ENCODE results near the gene RPS2. TPM values are rescaled to one million over a fixed set of nuclear protein-coding genes. Genes with fewer than 3 reads are reported as not detected.

RPS2 gene
- total RNA-seq, 2 experiments from 2014 or later = 3,604 to 3,755 TPM

DNA sequence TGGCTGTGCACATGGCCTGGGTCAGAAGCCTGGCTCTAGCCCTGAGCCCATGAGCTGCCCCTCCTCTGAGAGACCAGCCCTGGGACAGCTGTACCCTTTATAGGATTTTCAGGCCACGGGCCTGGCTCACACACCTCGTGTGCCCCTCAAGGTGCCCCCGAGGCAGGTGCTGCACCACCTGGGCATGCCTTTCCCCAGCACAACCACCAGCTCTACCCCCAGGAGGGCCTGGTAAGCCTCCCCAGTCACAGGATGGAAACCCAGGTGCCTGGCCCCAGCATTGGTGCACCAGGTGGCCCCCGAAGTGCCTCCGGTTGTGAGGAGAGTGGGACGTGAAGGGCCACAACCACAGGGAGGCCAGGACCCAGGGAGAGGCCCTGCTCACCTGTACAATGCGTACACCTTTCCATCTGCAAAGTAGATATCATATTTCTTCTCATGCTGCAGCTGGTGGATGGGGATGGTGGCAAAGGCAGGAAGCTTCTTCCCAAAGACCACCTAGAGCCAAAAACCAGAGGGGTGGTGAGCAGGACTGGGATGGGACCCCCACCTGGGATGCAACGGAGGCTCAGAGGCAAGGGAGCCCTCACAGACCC is 38.7 kb upstream of the RPS2 start:
- Histone ChIP-seq H3K9me3 (ENCODE audit: control insufficient read depth in 1 of 2, insufficient read depth in 1 of 2, low read length in 2 of 2) (no peaks in the 10 kb centered on the region), H3K4me1 (ENCODE audit: insufficient read depth, low read length) (peaks cover 50% of the 10 kb centered on the region), H3K27ac (ENCODE audit: low read depth in 1 of 2, low read length in 2 of 2) (no peak overlapping the region), H3K27me3 (ENCODE audit: control insufficient read depth in 1 of 2, insufficient read depth in 2 of 2, low read length in 2 of 2) (no peaks in the 10 kb centered on the region), H3K36me3 (ENCODE audit: insufficient read depth, low read length) (peaks cover 64% of the 10 kb centered on the region), H3K4me3 (ENCODE audit: low read length) (no peak overlapping the region)
- ChIA-PET CTCF (interaction anchor here (0.6 to 1.6 kb wide), 13 partner anchors 8 to 176 kb away, joined by 3 to 17 read pairs (median 5); partner anchors contain the start of genes FAHD1, GFER, NDUFB10 and TRAF7), POLR2A (interaction anchor here (1.0 to 2.2 kb wide), 5 partner anchors 10 to 152 kb away, joined by 4 to 11 read pairs (median 7); partner anchors contain the start of genes GFER, RPS2 and TRAF7)
- intact Hi-C loops (cut with DNase I, micrococcal nuclease) = no loop called here
- H3K4me3 Mint-ChIP-seq = no peak overlapping the region
- no peaks in the 10 kb centered on the region for H3K9me3 Mint-ChIP-seq
- no peak for ATAC-seq (ENCODE audit: poor library complexity)
- peak in 1 of 14 experiments; percentile 0 for DNase-seq
- H3K27me3 Mint-ChIP-seq = no peaks in the 10 kb centered on the region
- peaks cover 26% of the 10 kb centered on the region for H3K4me1 Mint-ChIP-seq (ENCODE audit: low read depth)
- H3K27ac Mint-ChIP-seq = no peak overlapping the region
- TF ChIP-seq, protein P1, sequence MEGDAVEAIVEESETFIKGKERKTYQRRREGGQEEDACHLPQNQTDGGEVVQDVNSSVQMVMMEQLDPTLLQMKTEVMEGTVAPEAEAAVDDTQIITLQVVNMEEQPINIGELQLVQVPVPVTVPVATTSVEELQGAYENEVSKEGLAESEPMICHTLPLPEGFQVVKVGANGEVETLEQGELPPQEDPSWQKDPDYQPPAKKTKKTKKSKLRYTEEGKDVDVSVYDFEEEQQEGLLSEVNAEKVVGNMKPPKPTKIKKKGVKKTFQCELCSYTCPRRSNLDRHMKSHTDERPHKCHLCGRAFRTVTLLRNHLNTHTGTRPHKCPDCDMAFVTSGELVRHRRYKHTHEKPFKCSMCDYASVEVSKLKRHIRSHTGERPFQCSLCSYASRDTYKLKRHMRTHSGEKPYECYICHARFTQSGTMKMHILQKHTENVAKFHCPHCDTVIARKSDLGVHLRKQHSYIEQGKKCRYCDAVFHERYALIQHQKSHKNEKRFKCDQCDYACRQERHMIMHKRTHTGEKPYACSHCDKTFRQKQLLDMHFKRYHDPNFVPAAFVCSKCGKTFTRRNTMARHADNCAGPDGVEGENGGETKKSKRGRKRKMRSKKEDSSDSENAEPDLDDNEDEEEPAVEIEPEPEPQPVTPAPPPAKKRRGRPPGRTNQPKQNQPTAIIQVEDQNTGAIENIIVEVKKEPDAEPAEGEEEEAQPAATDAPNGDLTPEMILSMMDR (IDR thresholded peaks at IDR 0.05) = no peak
- peaks cover 31% of the 10 kb centered on the region for H3K36me3 Mint-ChIP-seq (ENCODE audit: low read depth)

DNA sequence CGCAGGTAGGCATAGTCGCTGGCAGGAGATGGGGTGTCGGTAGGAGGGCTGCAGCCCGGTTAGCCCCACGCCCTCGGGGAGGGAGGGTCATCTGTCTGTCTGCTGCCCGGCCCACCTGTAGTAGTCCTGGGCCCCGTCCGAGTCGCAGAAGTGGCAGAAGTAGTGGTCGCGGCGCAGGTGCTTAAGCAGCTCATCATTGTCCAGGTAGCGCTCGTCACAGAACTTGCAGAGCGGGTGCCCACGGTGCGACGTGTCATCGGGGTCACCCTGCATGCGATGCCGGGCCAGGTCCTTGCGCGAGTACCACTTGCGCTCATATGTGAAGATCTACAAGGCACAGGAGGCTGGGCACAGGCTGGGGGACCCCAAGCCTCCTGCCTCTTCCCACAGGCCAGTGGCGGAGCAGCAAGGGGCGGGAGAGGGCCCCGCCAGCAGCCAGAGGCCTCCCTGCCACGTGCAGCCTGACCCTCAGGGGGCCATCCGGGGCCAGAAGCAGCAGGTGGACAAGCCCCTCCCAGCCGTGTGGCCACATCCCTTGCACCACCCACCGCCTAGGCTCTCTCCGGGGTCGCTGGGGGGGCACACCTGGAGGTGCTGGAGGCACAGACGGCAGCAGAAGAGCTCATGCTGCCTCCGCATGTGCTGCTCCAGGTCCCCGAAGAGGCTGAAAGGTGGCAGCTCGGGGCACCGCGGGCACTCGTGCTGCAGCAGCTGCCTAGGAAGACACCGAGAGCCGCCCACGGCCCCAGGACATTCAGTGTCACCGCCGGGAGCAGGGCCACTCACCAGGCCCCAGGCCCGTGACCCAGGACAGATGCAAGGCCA is 38.0 kb upstream of the RPS2 start:
- no peaks in the 10 kb centered on the region for H3K9me3 Mint-ChIP-seq
- intact Hi-C loops (cut with DNase I, micrococcal nuclease) = no loop called here
- no peak overlapping the region for H3K27ac ChIP-seq (ENCODE audit: low read depth in 1 of 2, low read length in 2 of 2)
- H3K4me3 Mint-ChIP-seq = no peak overlapping the region
- ChIA-PET POLR2A (interaction anchor here (1.8 to 2.0 kb wide), 2 partner anchors 38 to 153 kb away, joined by 8 to 11 read pairs; partner anchors contain the start of genes RPS2 and TRAF7), CTCF (interaction anchor here (0.9 to 1.6 kb wide), 3 partner anchors 14 to 176 kb away, joined by 3 to 10 read pairs (median 5); partner anchors contain the start of genes FAHD1 and NDUFB10)
- ATAC-seq (ENCODE audit: poor library complexity) = no peak
- DNase-seq = peak in 1 of 14 experiments; percentile 1
- peaks cover 33% of the 10 kb centered on the region for H3K36me3 Mint-ChIP-seq (ENCODE audit: low read depth)
- peaks cover 64% of the 10 kb centered on the region for H3K36me3 ChIP-seq (ENCODE audit: insufficient read depth, low read length)
- H3K4me1 Mint-ChIP-seq (ENCODE audit: low read depth) = peaks cover 19% of the 10 kb centered on the region
- H3K27me3 ChIP-seq (ENCODE audit: control insufficient read depth in 1 of 2, insufficient read depth in 2 of 2, low read length in 2 of 2) = no peaks in the 10 kb centered on the region
- H3K4me1 ChIP-seq (ENCODE audit: insufficient read depth, low read length) = peaks cover 43% of the 10 kb centered on the region
- no peak overlapping the region for H3K4me3 ChIP-seq (ENCODE audit: low read length)
- TF ChIP-seq, protein P1 (IDR thresholded peaks at IDR 0.05) = no peak
- no peak overlapping the region for H3K27ac Mint-ChIP-seq
- no peaks in the 10 kb centered on the region for H3K9me3 ChIP-seq (ENCODE audit: control insufficient read depth in 1 of 2, insufficient read depth in 1 of 2, low read length in 2 of 2)
- H3K27me3 Mint-ChIP-seq = no peaks in the 10 kb centered on the region

DNA sequence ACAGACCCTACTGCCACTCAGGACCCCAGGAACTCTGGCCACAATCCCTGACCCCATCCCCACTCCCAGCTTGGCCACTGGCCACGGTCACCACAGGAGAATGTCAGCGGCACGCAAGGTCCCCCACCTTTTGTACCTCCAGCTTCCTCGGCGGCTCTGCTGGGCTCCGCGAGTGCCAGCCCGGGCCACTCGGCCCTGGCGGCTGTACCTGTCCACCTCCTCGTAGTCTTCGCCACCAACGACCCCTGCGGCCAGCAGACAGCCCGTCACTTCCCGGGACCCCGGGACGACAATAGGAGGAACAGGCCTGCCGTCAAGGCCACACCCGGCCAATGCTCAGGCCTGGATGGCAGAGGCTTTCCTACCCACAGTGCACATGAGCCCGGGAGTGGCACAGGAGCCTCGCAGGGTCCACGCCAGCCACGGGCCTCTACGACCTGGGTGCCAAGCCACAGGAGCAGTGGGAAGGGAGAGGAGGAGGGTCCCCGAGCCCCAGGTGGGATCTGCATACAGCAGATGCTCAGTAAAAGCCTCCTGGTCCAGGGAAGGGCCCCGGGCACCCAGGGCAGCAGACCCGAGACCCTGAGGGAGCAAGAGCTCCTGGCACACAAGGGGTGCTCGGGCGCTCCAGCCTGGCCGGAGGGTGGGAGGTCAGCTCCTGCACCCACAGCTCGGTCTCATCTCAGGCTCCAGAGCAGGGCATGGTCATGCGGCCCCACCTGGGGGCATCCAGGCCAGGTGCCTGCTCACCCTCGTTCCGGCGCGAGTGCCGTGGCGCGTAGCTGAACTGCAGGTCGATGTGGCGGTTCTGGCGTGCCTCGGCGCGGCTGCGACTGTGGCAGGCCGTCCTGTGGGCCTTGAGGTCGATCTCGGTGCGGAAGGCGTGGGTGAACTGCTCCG is 37.1 kb upstream of the RPS2 start:
- H3K9me3 ChIP-seq (ENCODE audit: control insufficient read depth in 1 of 2, insufficient read depth in 1 of 2, low read length in 2 of 2) = no peaks in the 10 kb centered on the region
- H3K4me3 ChIP-seq (ENCODE audit: low read length) = no peak overlapping the region
- ChIA-PET POLR2A (no interaction called here), CTCF (no interaction called here)
- intact Hi-C loops (cut with DNase I, micrococcal nuclease) = no loop called here
- Mint-ChIP-seq H3K27me3 (no peaks in the 10 kb centered on the region), H3K4me3 (no peak overlapping the region), H3K9me3 (no peaks in the 10 kb centered on the region), H3K36me3 (ENCODE audit: low read depth) (peaks cover 38% of the 10 kb centered on the region), H3K27ac (no peak overlapping the region), H3K4me1 (ENCODE audit: low read depth) (peaks cover 12% of the 10 kb centered on the region)
- H3K27ac ChIP-seq (ENCODE audit: low read depth in 1 of 2, low read length in 2 of 2) = no peak overlapping the region
- DNase-seq (no peak), ATAC-seq (ENCODE audit: poor library complexity) (no peak)
- TF ChIP-seq, protein P1 (IDR thresholded peaks at IDR 0.05) = no peak
- H3K27me3 ChIP-seq (ENCODE audit: control insufficient read depth in 1 of 2, insufficient read depth in 2 of 2, low read length in 2 of 2) = no peaks in the 10 kb centered on the region
- peaks cover 34% of the 10 kb centered on the region for H3K4me1 ChIP-seq (ENCODE audit: insufficient read depth, low read length)
- H3K36me3 ChIP-seq (ENCODE audit: insufficient read depth, low read length) = peaks cover 64% of the 10 kb centered on the region
